K562 (cell line): Measurements from ENCODE around the gene PTK6. TPM values are rescaled to one million over a fixed set of nuclear protein-coding genes. Genes with fewer than 3 reads are reported as not detected.

Experiments used
- ATAC-seq: fragments of 200-7000 bp; cut with Tn5 transposase; 3 replicates; pipeline ENCODE4 v1.9.1; 2020; ENCODE audit warnings: moderate library complexity
- BruUV-seq: library from RNA; stranded (reverse); fragments of 400-500 nt; replicated peaks from 2 replicates; lab custom pipeline; 2021; lab: Mats Ljungman, UMichigan
- CTCF ChIA-PET: fragments of 300-600 bp; formaldehyde crosslinking; extraction: SDS; loops from one replicate; lab custom pipeline; 2021; ENCODE audit warnings: low intra/inter-chr PET ratio; lab: Yijun Ruan, JAX
- POLR2A ChIA-PET: fragments of 300-600, 350-650 bp; sonication (Branson Sonifier 250); formaldehyde crosslinking; extraction: SDS; loops from one replicate; lab custom pipeline; 2021; ENCODE audit warnings: antibody characterized with exemption, inconsistent platforms; lab: Yijun Ruan, JAX
- DNase-seq, 4 experiments: peaks; one replicate each; pipeline versions ENCODE4 v3.0.0 to v3.0.0-alpha.2; 2011 to 2018; ENCODE audit warnings: low spot score in 3 of 4, mixed read lengths in 3 of 4; ENCODE audit errors: extremely low read depth in 1 of 4
- FAIRE-seq: peaks from 2 replicates; lab custom pipeline; 2011; peaks lifted over from hg19 to GRCh38; lab: Jason Lieb, UNC
- H2AFZ ChIP-seq: 2 replicates; pipeline ENCODE4 v1.6.0; 2011; ENCODE audit warnings: low read depth, low read length, control low read depth, inconsistent platforms
- H3K27ac ChIP-seq: fragments of 200-600 bp; 3 replicates; pipeline ENCODE4 v1.8.0; 2011; ENCODE audit warnings: low read depth, mild to moderate bottlenecking, control low read depth, inconsistent platforms, low read length, moderate library complexity, mixed read lengths; ENCODE audit errors: extremely low read depth
- H3K27me3 ChIP-seq, 2 experiments: fragments of 300-600 bp in 1 of 2; 2 replicates in 1 of 2; 3 replicates in 1 of 2; pipeline versions ENCODE4 v1.6.0 to v1.8.0; 2011; ENCODE audit warnings: inconsistent platforms in 2 of 2, low read length in 2 of 2, mild to moderate bottlenecking in 1 of 2, mixed read lengths in 1 of 2, moderate library complexity in 1 of 2; ENCODE audit not compliant: control insufficient read depth in 2 of 2, insufficient read depth in 2 of 2
- H3K36me3 ChIP-seq: fragments of 300-600 bp; 3 replicates; pipeline ENCODE4 v1.8.0; 2011; ENCODE audit warnings: mild to moderate bottlenecking, low read length, inconsistent platforms; ENCODE audit not compliant: control insufficient read depth, insufficient read depth
- H3K4me1 ChIP-seq, 2 experiments: fragments of 200-600 bp in 1 of 2; replicated peaks in 1 of 2; 2 replicates in 1 of 2; 3 replicates in 1 of 2; pipeline versions ENCODE4 v1.5.1 to v1.8.0; 2011; ENCODE audit warnings: inconsistent platforms in 2 of 2, low read length in 2 of 2, mild to moderate bottlenecking in 1 of 2, mixed read lengths in 1 of 2, moderate library complexity in 1 of 2; ENCODE audit not compliant: control insufficient read depth in 2 of 2, insufficient read depth in 2 of 2
- H3K4me2 ChIP-seq: 2 replicates; pipeline ENCODE4 v1.6.1; 2011; ENCODE audit warnings: low read length, control low read depth, inconsistent platforms, mixed read lengths; ENCODE audit not compliant: insufficient read depth
- H3K4me3 ChIP-seq: fragments of 200-600 bp; sonication (generic), shearing (Covaris generic); 2 replicates; pipeline ENCODE4 v1.5.1; 2016; ENCODE audit warnings: control low read depth, inconsistent platforms
- H3K79me2 ChIP-seq: fragments of 200-600 bp; 3 replicates; pipeline ENCODE4 v1.8.0; 2011; ENCODE audit warnings: low read length, inconsistent platforms; ENCODE audit not compliant: control insufficient read depth, insufficient read depth
- H3K9ac ChIP-seq, 2 experiments: 2 replicates each; pipeline versions ENCODE4 v1.6.0 to v1.6.1; 2011; ENCODE audit warnings: low read depth in 2 of 2, low read length in 2 of 2, control low read depth in 1 of 2, inconsistent platforms in 1 of 2, mild to moderate bottlenecking in 1 of 2, mixed read lengths in 1 of 2; ENCODE audit not compliant: insufficient read depth in 1 of 2
- H3K9me1 ChIP-seq: one replicate; pipeline ENCODE4 v1.6.0; 2011; ENCODE audit warnings: inconsistent platforms, mild to moderate bottlenecking, low read length, moderate library complexity; ENCODE audit not compliant: control insufficient read depth, insufficient read depth
- H3K9me3 ChIP-seq: replicated peaks from 2 replicates; pipeline ENCODE4 v1.5.1; 2011; ENCODE audit warnings: low read depth, low read length, inconsistent platforms; ENCODE audit not compliant: control insufficient read depth, insufficient read depth
- H4K20me1 ChIP-seq: replicated peaks from 2 replicates; pipeline ENCODE4 v1.6.1; 2011; ENCODE audit warnings: low read length, inconsistent platforms, mixed read lengths; ENCODE audit not compliant: control insufficient read depth, insufficient read depth
- CBFA2T3 ChIP-seq: fragments of 450-650 bp; IDR thresholded peaks from 2 replicates; pipeline ENCODE4 v1.6.1; 2017
- E2F5 ChIP-seq: sonication (generic); formaldehyde crosslinking; IDR thresholded peaks from 2 replicates; pipeline ENCODE4 v1.8.0; 2022; ENCODE audit warnings: mild to moderate bottlenecking, missing genetic modification reagents
- ETS1 ChIP-seq: conservative IDR thresholded peaks from 2 replicates; pipeline ENCODE4 v1.6.1; 2011; ENCODE audit warnings: low read depth, mild to moderate bottlenecking, low read length; ENCODE audit not compliant: control insufficient read depth
- EZH2 ChIP-seq: IDR thresholded peaks from 2 replicates; pipeline ENCODE4 v1.6.1; 2012; ENCODE audit warnings: low read depth, mild to moderate bottlenecking, inconsistent platforms, low read length, borderline replicate concordance
- HMG20B ChIP-seq: fragments of 250-450 bp; sonication (Bioruptor Pico); IDR thresholded peaks from 2 replicates; pipeline ENCODE4 v1.5.0; 2021; ENCODE audit warnings: mild to moderate bottlenecking
- MYBL2 ChIP-seq, 2 experiments: fragments of 450-650 bp in 1 of 2; sonication (generic) in 1 of 2; formaldehyde crosslinking in 1 of 2; IDR thresholded peaks; 2 replicates each; pipeline versions ENCODE4 v1.6.1 to v1.8.1; 2017 to 2022; ENCODE audit warnings: borderline replicate concordance in 1 of 2, inconsistent platforms in 1 of 2, low read depth in 1 of 2, mild to moderate bottlenecking in 1 of 2, missing genetic modification reagents in 1 of 2, moderate library complexity in 1 of 2
- NRF1 ChIP-seq, 2 experiments: fragments of 450-650 bp; IDR thresholded peaks in 1 of 2; conservative IDR thresholded peaks in 1 of 2; 2 replicates each; pipeline ENCODE4 v1.6.1; 2014; ENCODE audit warnings: mild to moderate bottlenecking in 2 of 2
- PHF8 ChIP-seq: fragments of 200-600 bp; sonication (generic); IDR thresholded peaks from 2 replicates; pipeline ENCODE4 v1.6.1; 2012; ENCODE audit warnings: mixed run types, mild to moderate bottlenecking, inconsistent platforms, low read length, moderate library complexity, borderline replicate concordance
- POLR2G ChIP-seq: fragments of 200-400 bp; formaldehyde crosslinking; IDR thresholded peaks from 2 replicates; pipeline ENCODE4 v1.6.1; 2017; ENCODE audit warnings: low read depth, mild to moderate bottlenecking, antibody characterized with exemption, low read length, moderate library complexity
- PPARD ChIP-seq: fragments of 250-450 bp; sonication (Bioruptor Pico); IDR thresholded peaks from 2 replicates; pipeline ENCODE4 v1.8.0; 2022; ENCODE audit warnings: inconsistent platforms, mild to moderate bottlenecking, moderate library complexity
- SMC3 ChIP-seq: conservative IDR thresholded peaks from 2 replicates; pipeline ENCODE4 v1.6.1; 2011; ENCODE audit warnings: low read depth, low read length, improper control_type of control experiment; ENCODE audit not compliant: insufficient read depth
- SRSF9 ChIP-seq: fragments of 200-400 bp; formaldehyde crosslinking; IDR thresholded peaks from 2 replicates; pipeline ENCODE4 v1.6.1; 2017; ENCODE audit warnings: low read depth, low read length, borderline replicate concordance
- ZNF175 ChIP-seq: fragments of 200-800 bp; sonication (Bioruptor generic); IDR thresholded peaks from 2 replicates; pipeline ENCODE4 v1.6.1; 2016; ENCODE audit warnings: low read depth, mild to moderate bottlenecking, missing genetic modification characterization, missing compliant biosample characterization
- ZNF583 ChIP-seq: fragments of 250-450 bp; sonication (Bioruptor Pico); IDR thresholded peaks from 2 replicates; pipeline ENCODE4 v1.4.0; 2020
- WGBS: fragments of 100-300 bp; shearing (Covaris generic); methylation state at CpG from one replicate; pipeline ENCODE4 v1.1.6; 2016; ENCODE audit warnings: low coverage, mixed read lengths; ENCODE audit not compliant: insufficient coverage; ENCODE audit errors: missing lambda C conversion rate; 5-methylcytosine and 5-hydroxymethylcytosine counted together
- in situ Hi-C: fragments of 300-500 bp; cut with MboI; formaldehyde crosslinking; loops from 4 replicates; pipeline ENCODE4 v1.15.0; 2018; ENCODE audit warnings: inconsistent platforms, mixed read lengths
- intact Hi-C: fragments of 100-400 bp; cut with micrococcal nuclease; formaldehyde crosslinking; loops from 2 replicates; pipeline ENCODE4 v1.14.2; 2022
- polyA plus RNA-seq, 8 experiments: library from polyadenylated mRNA; depleted of rRNA in 4 of 8; stranded (reverse) in 5 of 8; unstranded in 3 of 8; fragments of >200 nt; fragmentation: Nextera tagmentation in 2 of 8; fragmentation: Illumina TruSeq in 1 of 8; extraction: Ambion mirVana in 2 of 8; extraction: Trizol in 1 of 8; gene quantifications; 2 replicates each; pipeline versions ENCODE4 v1.2.1 to v1.2.3, GENCODE V29; 2011 to 2014; ENCODE audit warnings: inconsistent platforms in 1 of 8, missing spikeins in 1 of 8
- total RNA-seq, 7 experiments: library from RNA; depleted of rRNA in 6 of 7; stranded (reverse); fragments of >200 nt in 6 of 7; fragmentation: Illumina TruSeq in 2 of 7; extraction: Trizol in 2 of 7; gene quantifications; 2 replicates each; pipeline versions ENCODE4 v1.2.1 to v1.2.3, GENCODE V29; 2011 to 2021; ENCODE audit warnings: low replicate concordance in 1 of 7

Gene PTK6
- total and polyA plus RNA-seq, 9 of the 15 experiments (the other 6 are each of a cell fraction or from before 2014, with no cell fraction given): 0.07 TPM; not detected in 8

- DNase-seq (no peak), FAIRE-seq (no peak), ATAC-seq (no peak)
- H3K36me3 ChIP-seq: no peaks in the 10 kb centered on the region
- no peak overlapping the region for H3K27ac ChIP-seq
- H3K4me1 ChIP-seq: peaks cover 0 to 37% of the 10 kb centered on the region in 2 experiments; a peak in 4 of 5 replicates
- H3K9me1 ChIP-seq: no peaks in the 10 kb centered on the region
- H4K20me1 ChIP-seq: no peaks in the 10 kb centered on the region
- no peak for TF ChIP-seq PHF8
- H3K4me2 ChIP-seq: no peak overlapping the region
- in situ Hi-C loops (no loop called here), intact Hi-C loops (no loop called here)
- no peak overlapping the region for H3K9ac ChIP-seq
- CTCF ChIA-PET: no interaction called here
- WGBS: 17% methylated on average over 11 of the region's 12 CpGs
- H3K27me3 ChIP-seq: peaks cover 18 to 36% of the 10 kb centered on the region in 2 experiments
- H2AFZ ChIP-seq: no peak overlapping the region
- H3K4me3 ChIP-seq: no peak overlapping the region
- BruUV-seq: no TSS peak
- peaks cover 6% of the 10 kb centered on the region for H3K9me3 ChIP-seq
- no peaks in the 10 kb centered on the region for H3K79me2 ChIP-seq
- POLR2A ChIA-PET: interaction anchor here (1.1 to 1.3 kb wide), 2 partner anchors 12 to 17 kb away, joined by 3 to 4 read pairs; no protein-coding TSS in a partner anchor
These were observed 31.5 kb downstream of the PTK6 start for GRCh38 chr20:63505723-63506122.

GRCh38 chr20:63505281-63505680, 31.9 kb downstream of the PTK6 start:
- ChIA-PET POLR2A (interaction anchor here (0.6 to 1.3 kb wide), 3 partner anchors 11 to 18 kb away, joined by 3 to 4 read pairs (median 4); partner anchors contain the start of gene PPDPF), CTCF (no interaction called here)
- TF ChIP-seq EZH2 (no peak), E2F5 (no peak), SRSF9 (no peak), MYBL2 (IDR thresholded peaks at IDR 0.05; ENCODE audit: low read depth) (no peak), MYBL2 (CRISPR knock-in tag; IDR thresholded peaks at IDR 0.05; ENCODE audit: borderline replicate concordance) (no peak), ZNF583 (CRISPR knock-in tag) (no peak), POLR2G (no peak), NRF1 (conservative IDR thresholded peaks at IDR 0.05 in 1 of 2, IDR thresholded peaks at IDR 0.05 in 1 of 2) (no peak), CBFA2T3 (no peak), ETS1 (no peak), HMG20B (CRISPR knock-in tag) (no peak), PPARD (CRISPR knock-in tag) (no peak), SMC3 (no peak), ZNF175 (CRISPR knock-in tag) (no peak)

More at GRCh38 chr20:63505281-63505680, 31.9 kb downstream of the PTK6 start:
- Histone ChIP-seq H3K9me1 (no peaks in the 10 kb centered on the region), H3K27me3 (peaks cover 18 to 36% of the 10 kb centered on the region in 2 experiments), H2AFZ (no peak overlapping the region), H3K9me3 (peaks cover 6% of the 10 kb centered on the region), H4K20me1 (no peaks in the 10 kb centered on the region), H3K9ac (no peak overlapping the region), H3K79me2 (no peaks in the 10 kb centered on the region), H3K4me1 (peaks cover 0 to 42% of the 10 kb centered on the region in 2 experiments; a peak in 4 of 5 replicates), H3K36me3 (no peaks in the 10 kb centered on the region), H3K27ac (no peak overlapping the region), H3K4me3 (no peak overlapping the region), H3K4me2 (no peak overlapping the region)
- in situ Hi-C loops (no loop called here), intact Hi-C loops (no loop called here)
- ATAC-seq (no peak), FAIRE-seq (peak; percentile 11), DNase-seq (no peak)
- no TSS peak for BruUV-seq
- WGBS: 6% methylated on average over 8 of the region's 8 CpGs
